ENCODE measurements around the gene SS18L1. TPM values are rescaled to one million over a fixed set of nuclear protein-coding genes. Genes with fewer than 3 reads are reported as not detected.

Gene SS18L1
- total RNA-seq, 6 experiments from 2014 or later = 14.1 to 26.5 (median 23.7) TPM

DNA sequence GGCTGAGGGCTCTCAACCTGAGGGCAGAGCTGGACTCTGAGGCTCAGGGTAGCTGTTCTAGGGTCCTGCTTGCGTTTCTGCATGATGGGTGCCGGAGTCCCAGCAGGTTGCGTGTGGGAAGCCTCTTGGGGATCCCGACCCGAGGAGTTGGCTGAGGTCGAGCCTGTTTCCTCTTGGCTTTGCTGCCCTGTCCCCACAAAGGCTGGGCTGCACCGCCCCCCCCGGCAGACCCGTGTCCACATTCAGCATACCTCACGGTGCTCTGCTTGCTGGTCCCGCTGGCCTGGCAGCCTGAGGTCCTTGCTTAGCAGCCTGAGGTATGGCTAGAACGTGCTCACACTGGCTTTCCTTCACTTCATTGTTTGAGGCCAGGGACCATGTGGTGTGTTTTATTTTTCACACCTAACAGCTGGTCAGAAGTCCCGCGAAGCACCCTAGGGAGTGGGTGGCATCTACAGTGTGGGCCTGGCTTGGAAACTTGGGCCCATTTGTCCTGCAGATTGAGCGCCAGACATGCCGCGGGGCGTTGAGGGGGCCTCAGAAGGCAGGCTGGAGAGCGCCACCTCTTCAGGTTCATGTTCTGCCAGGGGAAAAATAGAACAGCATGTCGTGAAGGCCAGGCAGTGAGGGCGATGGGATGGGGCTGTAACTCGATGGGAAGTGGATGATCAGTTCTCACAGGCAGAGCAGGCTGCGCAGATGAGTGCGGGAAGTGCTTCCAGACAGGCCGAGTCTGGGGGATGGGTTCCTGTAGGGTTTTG, 11.8 kb upstream of the SS18L1 start:
- TF ChIP-seq POLR2A (IDR thresholded peaks at IDR 0.05) = no peak
- TF ChIP-seq, protein P1, sequence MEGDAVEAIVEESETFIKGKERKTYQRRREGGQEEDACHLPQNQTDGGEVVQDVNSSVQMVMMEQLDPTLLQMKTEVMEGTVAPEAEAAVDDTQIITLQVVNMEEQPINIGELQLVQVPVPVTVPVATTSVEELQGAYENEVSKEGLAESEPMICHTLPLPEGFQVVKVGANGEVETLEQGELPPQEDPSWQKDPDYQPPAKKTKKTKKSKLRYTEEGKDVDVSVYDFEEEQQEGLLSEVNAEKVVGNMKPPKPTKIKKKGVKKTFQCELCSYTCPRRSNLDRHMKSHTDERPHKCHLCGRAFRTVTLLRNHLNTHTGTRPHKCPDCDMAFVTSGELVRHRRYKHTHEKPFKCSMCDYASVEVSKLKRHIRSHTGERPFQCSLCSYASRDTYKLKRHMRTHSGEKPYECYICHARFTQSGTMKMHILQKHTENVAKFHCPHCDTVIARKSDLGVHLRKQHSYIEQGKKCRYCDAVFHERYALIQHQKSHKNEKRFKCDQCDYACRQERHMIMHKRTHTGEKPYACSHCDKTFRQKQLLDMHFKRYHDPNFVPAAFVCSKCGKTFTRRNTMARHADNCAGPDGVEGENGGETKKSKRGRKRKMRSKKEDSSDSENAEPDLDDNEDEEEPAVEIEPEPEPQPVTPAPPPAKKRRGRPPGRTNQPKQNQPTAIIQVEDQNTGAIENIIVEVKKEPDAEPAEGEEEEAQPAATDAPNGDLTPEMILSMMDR (IDR thresholded peaks at IDR 0.05) = no peak
- no peaks in the 10 kb centered on the region for H3K27me3 ChIP-seq
- no peak overlapping the region for H3K27ac ChIP-seq
- DNase-seq (no peak), ATAC-seq (no peak)
- peaks cover 0 to 75% (median 46%) of the 10 kb centered on the region in 4 donors for H3K36me3 ChIP-seq
- H3K4me3 ChIP-seq = no peak overlapping the region
- H3K9me3 ChIP-seq = no peaks in the 10 kb centered on the region
- WGBS (ENCODE audit: insufficient coverage, low coverage, low lambda C conversion rate, missing lambda C conversion rate) = 75% methylated on average over 6 of the region's 25 CpGs
- H3K4me1 ChIP-seq = peaks cover 0 to 17% (median 6%) of the 10 kb centered on the region in 4 donors
- intact Hi-C loops (cut with DNase I) = loop anchor here (10.0 kb wide), 1 partner anchor 117 kb away; no protein-coding TSS in a partner anchor

DNA sequence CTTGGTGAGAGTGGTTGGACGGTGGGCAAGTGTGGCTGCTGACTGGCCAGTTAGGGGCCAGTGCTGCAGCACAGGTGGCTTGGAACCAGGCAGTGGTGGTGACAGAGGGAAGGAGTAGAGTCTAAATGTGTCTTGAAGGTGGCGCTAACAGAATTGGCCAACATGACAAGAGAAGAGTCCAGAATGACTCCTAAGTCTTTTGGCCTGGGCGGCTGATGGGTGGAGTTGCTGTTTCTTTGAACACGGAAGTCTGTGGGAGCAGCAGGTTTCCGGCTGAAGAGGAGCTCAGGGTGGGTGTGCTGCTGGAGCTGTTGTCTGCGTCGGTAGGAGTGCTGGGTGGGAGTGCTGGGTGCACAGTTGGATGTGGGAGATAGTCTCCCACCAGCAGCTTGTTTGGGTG, 11.1 kb upstream of the SS18L1 start:
- Histone ChIP-seq H3K4me3 (no peak overlapping the region), H3K27me3 (no peaks in the 10 kb centered on the region), H3K9me3 (no peaks in the 10 kb centered on the region), H3K36me3 (peaks cover 0 to 75% (median 44%) of the 10 kb centered on the region in 4 donors), H3K27ac (no peak overlapping the region), H3K4me1 (peaks cover 0 to 17% (median 6%) of the 10 kb centered on the region in 4 donors)
- WGBS (ENCODE audit: insufficient coverage, low coverage, low lambda C conversion rate, missing lambda C conversion rate) = no CpG with 5 or more reads among the region's 7 CpGs
- no peak for ATAC-seq
- no peak for TF ChIP-seq POLR2A (IDR thresholded peaks at IDR 0.05)
- TF ChIP-seq, protein P1 (IDR thresholded peaks at IDR 0.05) = no peak
- DNase-seq = no peak
- intact Hi-C loops (cut with DNase I) = loop anchor here (10.0 kb wide), 1 partner anchor 118 kb away; no protein-coding TSS in a partner anchor

DNA sequence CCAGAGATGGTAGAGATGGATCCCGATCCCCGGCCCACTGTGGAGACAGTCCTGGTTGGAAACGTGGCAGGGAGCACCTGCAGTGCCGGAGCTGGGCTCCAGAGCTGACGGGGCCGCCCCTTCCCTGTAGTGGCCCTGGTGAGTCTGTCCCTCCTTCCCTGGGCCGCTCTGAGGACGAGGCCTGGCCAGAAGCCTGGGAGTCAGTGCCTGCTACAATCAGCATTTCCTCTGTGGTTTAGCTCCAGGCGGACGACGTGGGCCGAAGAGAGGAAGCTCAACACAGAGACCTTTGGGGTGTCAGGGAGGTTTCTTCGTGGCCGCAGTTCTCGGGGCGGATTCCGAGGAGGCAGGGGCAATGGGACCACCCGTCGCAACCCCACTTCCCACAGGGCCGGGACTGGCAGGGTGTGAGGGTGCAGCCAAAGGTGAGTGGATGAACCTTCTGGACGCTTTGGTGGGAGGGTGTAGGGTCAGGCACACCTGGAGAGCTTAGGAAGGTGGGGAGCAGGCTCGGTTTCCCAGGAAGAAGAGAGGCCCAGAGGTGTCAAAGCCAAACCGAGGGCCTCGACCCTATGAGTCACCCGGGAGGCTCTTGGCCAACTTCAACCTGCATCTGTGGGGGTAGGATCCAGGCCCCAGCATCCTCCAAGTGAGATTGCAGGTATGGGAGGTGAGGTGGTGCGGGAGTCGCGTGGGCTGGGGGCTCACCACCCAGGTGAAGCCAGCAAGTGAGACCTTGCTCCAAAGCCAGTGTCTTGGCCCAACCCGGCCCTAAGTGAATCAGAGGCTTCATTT, 10.3 kb upstream of the SS18L1 start:
- no peaks in the 10 kb centered on the region for H3K9me3 ChIP-seq
- peaks cover 0 to 17% (median 6%) of the 10 kb centered on the region in 4 donors for H3K4me1 ChIP-seq
- ATAC-seq (peak; percentile 21 to 52 (median 40)), DNase-seq (peak in 1 of 3 donors; percentile 66)
- no peak overlapping the region for H3K27ac ChIP-seq
- peaks cover 5 to 75% (median 44%) of the 10 kb centered on the region in 4 donors for H3K36me3 ChIP-seq
- TF ChIP-seq, protein P1 (IDR thresholded peaks at IDR 0.05) = no peak
- TF ChIP-seq POLR2A (IDR thresholded peaks at IDR 0.05) = no peak
- 65% methylated on average over 4 of the region's 29 CpGs for WGBS (ENCODE audit: insufficient coverage, low coverage, low lambda C conversion rate, missing lambda C conversion rate)
- H3K27me3 ChIP-seq = no peaks in the 10 kb centered on the region
- intact Hi-C loops (cut with DNase I) = loop anchor here (10.0 kb wide), 1 partner anchor 118 kb away; no protein-coding TSS in a partner anchor
- H3K4me3 ChIP-seq = no peak overlapping the region

DNA sequence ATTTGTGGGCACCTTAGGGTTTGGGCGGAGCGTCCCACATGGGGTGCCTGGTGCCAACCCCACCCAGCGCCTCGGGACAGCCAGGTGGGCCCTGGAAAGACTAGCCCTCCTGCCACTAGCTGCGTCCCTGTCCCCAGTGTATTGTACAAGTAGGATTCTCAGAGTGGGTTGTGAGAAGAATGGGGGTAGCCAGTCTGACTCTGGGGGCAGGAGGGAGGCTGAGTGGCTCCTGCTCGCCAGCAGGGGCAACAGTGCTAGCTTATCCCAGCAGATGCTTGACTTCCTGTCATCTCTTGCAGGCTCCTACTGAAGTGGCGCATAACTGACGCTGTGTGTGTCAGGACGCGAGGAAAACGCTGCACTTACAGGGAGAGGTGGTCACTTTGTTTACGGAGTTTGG, 9.7 kb upstream of the SS18L1 start:
- Histone ChIP-seq H3K9me3 (no peaks in the 10 kb centered on the region), H3K36me3 (peaks cover 10 to 75% (median 47%) of the 10 kb centered on the region in 4 donors), H3K27ac (peak overlapping the region in 1 of 3 donors; percentile 47), H3K4me1 (peaks cover 0 to 17% (median 6%) of the 10 kb centered on the region in 4 donors), H3K27me3 (no peaks in the 10 kb centered on the region), H3K4me3 (no peak overlapping the region)
- 66% methylated on average over 6 of the region's 12 CpGs for WGBS (ENCODE audit: insufficient coverage, low coverage, low lambda C conversion rate, missing lambda C conversion rate)
- TF ChIP-seq, protein P1 (IDR thresholded peaks at IDR 0.05) = no peak
- TF ChIP-seq POLR2A (IDR thresholded peaks at IDR 0.05) = no peak
- DNase-seq = no peak
- no peak for ATAC-seq
- intact Hi-C loops (cut with DNase I) = loop anchor here (10.0 kb wide), 1 partner anchor 119 kb away; no protein-coding TSS in a partner anchor

Measured in right lobe of liver (tissue), 6 donors.